Activated CD4-positive, alpha-beta T cell treated with anti-CD3 and anti-CD28 coated beads for 4 hours (primary cell): ENCODE measurements around the gene PIP5K1A.

Experiments
- DNase-seq, 2 donors: peaks; one replicate each; pipeline ENCODE4 v3.0.0-alpha.2; 2020

PIP5K1A gene

GRCh38 chr1:151289080-151289935, 91.0 kb downstream of the PIP5K1A start:
- DNase-seq = no peak

GRCh38 chr1:151289991-151290708, 91.8 kb downstream of the PIP5K1A start:
- DNase-seq = no peak

GRCh38 chr1:151290709-151291303, 92.5 kb downstream of the PIP5K1A start:
- no peak for DNase-seq

GRCh38 chr1:151292207-151293030, 94.1 kb downstream of the PIP5K1A start:
- no peak for DNase-seq

- DNase-seq = no peak
These were observed 94.7 kb downstream of the PIP5K1A start for GRCh38 chr1:151293093-151293492.

GRCh38 chr1:151294742-151295462, 96.5 kb downstream of the PIP5K1A start:
- no peak for DNase-seq
